ENCODE measurements around the gene JAKMIP2. TPM values are rescaled to one million over a fixed set of nuclear protein-coding genes. Genes with fewer than 3 reads are reported as not detected.

The JAKMIP2 gene
- total RNA-seq, 1 donor from 2014 or later: 1.8 TPM

GRCh38 chr5:147713550-147714295 is 68.8 kb downstream of the JAKMIP2 start:
- no peaks in the 10 kb centered on the region for H3K27me3 Mint-ChIP-seq (ENCODE audit: unreplicated experiment)
- no peak overlapping the region for H3K4me3 Mint-ChIP-seq (ENCODE audit: unreplicated experiment)
- TF ChIP-seq CTCF (IDR thresholded peaks at IDR 0.05): no peak
- H3K36me3 Mint-ChIP-seq (ENCODE audit: unreplicated experiment): no peaks in the 10 kb centered on the region
- no peak for DNase-seq (ENCODE audit: extremely low spot score, unreplicated experiment)
- no peak overlapping the region for H3K27ac Mint-ChIP-seq (ENCODE audit: unreplicated experiment)
- no peaks in the 10 kb centered on the region for H3K9me3 Mint-ChIP-seq (ENCODE audit: unreplicated experiment)
- H3K4me1 Mint-ChIP-seq (ENCODE audit: unreplicated experiment): no peaks in the 10 kb centered on the region

- Mint-ChIP-seq H3K27ac (ENCODE audit: unreplicated experiment) (no peak overlapping the region), H3K9me3 (ENCODE audit: unreplicated experiment) (no peaks in the 10 kb centered on the region), H3K4me1 (ENCODE audit: unreplicated experiment) (no peaks in the 10 kb centered on the region), H3K36me3 (ENCODE audit: unreplicated experiment) (no peaks in the 10 kb centered on the region), H3K27me3 (ENCODE audit: unreplicated experiment) (no peaks in the 10 kb centered on the region), H3K4me3 (ENCODE audit: unreplicated experiment) (no peak overlapping the region)
- DNase-seq (ENCODE audit: extremely low spot score, unreplicated experiment): no peak
- TF ChIP-seq CTCF (IDR thresholded peaks at IDR 0.05): no peak
These were observed 69.9 kb downstream of the JAKMIP2 start for GRCh38 chr5:147712598-147712997.

- H3K9me3 Mint-ChIP-seq (ENCODE audit: unreplicated experiment): no peaks in the 10 kb centered on the region
- DNase-seq (ENCODE audit: extremely low spot score, unreplicated experiment): no peak
- H3K4me1 Mint-ChIP-seq (ENCODE audit: unreplicated experiment): no peaks in the 10 kb centered on the region
- no peaks in the 10 kb centered on the region for H3K36me3 Mint-ChIP-seq (ENCODE audit: unreplicated experiment)
- H3K4me3 Mint-ChIP-seq (ENCODE audit: unreplicated experiment): no peak overlapping the region
- no peak overlapping the region for H3K27ac Mint-ChIP-seq (ENCODE audit: unreplicated experiment)
- TF ChIP-seq CTCF (IDR thresholded peaks at IDR 0.05): no peak
- H3K27me3 Mint-ChIP-seq (ENCODE audit: unreplicated experiment): no peaks in the 10 kb centered on the region
These were observed 70.5 kb downstream of the JAKMIP2 start for GRCh38 chr5:147712019-147712418.

GRCh38 chr5:147711019-147711418 is 71.5 kb downstream of the JAKMIP2 start:
- no peak for DNase-seq (ENCODE audit: extremely low spot score, unreplicated experiment)
- no peak for TF ChIP-seq CTCF (IDR thresholded peaks at IDR 0.05)
- Mint-ChIP-seq H3K4me3 (ENCODE audit: unreplicated experiment) (no peak overlapping the region), H3K36me3 (ENCODE audit: unreplicated experiment) (no peaks in the 10 kb centered on the region), H3K27ac (ENCODE audit: unreplicated experiment) (no peak overlapping the region), H3K9me3 (ENCODE audit: unreplicated experiment) (no peaks in the 10 kb centered on the region), H3K4me1 (ENCODE audit: unreplicated experiment) (no peaks in the 10 kb centered on the region), H3K27me3 (ENCODE audit: unreplicated experiment) (no peaks in the 10 kb centered on the region)

GRCh38 chr5:147708708-147709107 is 73.8 kb downstream of the JAKMIP2 start:
- Mint-ChIP-seq H3K27me3 (ENCODE audit: unreplicated experiment) (no peaks in the 10 kb centered on the region), H3K27ac (ENCODE audit: unreplicated experiment) (no peak overlapping the region), H3K4me1 (ENCODE audit: unreplicated experiment) (no peaks in the 10 kb centered on the region), H3K9me3 (ENCODE audit: unreplicated experiment) (no peaks in the 10 kb centered on the region), H3K36me3 (ENCODE audit: unreplicated experiment) (no peaks in the 10 kb centered on the region), H3K4me3 (ENCODE audit: unreplicated experiment) (no peak overlapping the region)
- no peak for DNase-seq (ENCODE audit: extremely low spot score, unreplicated experiment)
- no peak for TF ChIP-seq CTCF (IDR thresholded peaks at IDR 0.05)

Measured in osteocyte (in vitro differentiated cells).